GM08714 (cell line): ENCODE data around the gene SUCNR1.

Experiments
- H3K4me3 ChIP-seq: fragments of 200-500 bp; sonication (Bioruptor generic); 2 replicates; pipeline ENCODE4 v1.5.1; 2014; ENCODE audit warnings: mild to moderate bottlenecking, low read length, inconsistent platforms
- ZNF274 ChIP-seq: IDR thresholded peaks from 2 replicates; pipeline ENCODE4 v1.6.1; 2012; ENCODE audit warnings: mild to moderate bottlenecking, low read depth, low read length

Gene SUCNR1

GRCh38 chr3:151933234-151933853 is 59.9 kb downstream of the SUCNR1 start:
- no peak for TF ChIP-seq ZNF274
- H3K4me3 ChIP-seq: no peak overlapping the region
